ENCODE data around the gene CDC37L1. TPM values are rescaled to one million over a fixed set of nuclear protein-coding genes. Genes with fewer than 3 reads are reported as not detected.

Gene CDC37L1
- polyA plus RNA-seq, 1 experiment = 13.4 TPM

GRCh38 chr9:4714266-4715016, 35.1 kb downstream of the CDC37L1 start:
- POLR2A ChIA-PET = interaction anchor here (0.6 kb wide), 1 partner anchor 21 kb away, joined by 3 read pairs; no protein-coding TSS in a partner anchor
- H3K27me3 ChIP-seq (ENCODE audit: control insufficient read depth, insufficient read depth, low read length) = no peaks in the 10 kb centered on the region
- CTCF ChIA-PET = interaction anchor here (0.6 kb wide), 1 partner anchor 22 kb away, joined by 3 read pairs; no protein-coding TSS in a partner anchor

DNA sequence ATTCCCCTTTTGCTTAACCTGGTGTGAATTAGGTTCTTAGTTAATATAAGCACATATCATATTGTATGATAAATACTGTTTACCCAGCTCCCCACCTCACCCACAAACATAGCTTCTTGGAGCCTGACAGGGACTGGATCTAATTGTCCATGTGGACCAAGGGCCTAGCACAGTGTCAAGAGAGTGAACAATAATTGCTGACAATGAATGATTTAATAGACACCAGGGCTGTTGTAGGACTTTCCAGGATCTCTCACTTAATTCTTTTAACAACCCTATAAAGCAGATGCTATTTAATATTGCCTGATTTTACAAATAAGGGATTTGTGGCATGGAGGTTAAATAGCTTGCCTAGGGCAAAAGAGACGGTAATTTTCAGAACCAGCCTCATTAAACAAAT, 36.8 kb downstream of the CDC37L1 start:
- H3K4me3 ChIP-seq (ENCODE audit: low read depth, low read length) = no peak overlapping the region
- no peaks in the 10 kb centered on the region for H3K9me3 ChIP-seq (ENCODE audit: control insufficient read depth, insufficient read depth, low read length)
- CTCF ChIA-PET = no interaction called here
- no peak for DNase-seq (ENCODE audit: low read depth, low spot score)
- no peak for TF ChIP-seq CTCF (IDR thresholded peaks at IDR 0.05; ENCODE audit: low read depth, low read length)
- no peak overlapping the region for H3K27ac ChIP-seq (ENCODE audit: low read depth, low read length)
- POLR2A ChIA-PET = interaction anchor here (0.5 kb wide), 1 partner anchor 38 kb away, joined by 4 read pairs; no protein-coding TSS in a partner anchor
- no peaks in the 10 kb centered on the region for H3K27me3 ChIP-seq (ENCODE audit: control insufficient read depth, insufficient read depth, low read length)

More at GRCh38 chr9:4714266-4715016, 35.1 kb downstream of the CDC37L1 start:
- Histone ChIP-seq H3K4me3 (ENCODE audit: low read depth, low read length) (no peak overlapping the region), H3K27ac (ENCODE audit: low read depth, low read length) (no peak overlapping the region), H3K9me3 (ENCODE audit: control insufficient read depth, insufficient read depth, low read length) (no peaks in the 10 kb centered on the region)
- no peak for TF ChIP-seq CTCF (IDR thresholded peaks at IDR 0.05; ENCODE audit: low read depth, low read length)
- DNase-seq (ENCODE audit: low read depth, low spot score) = peak; percentile 11

DNA sequence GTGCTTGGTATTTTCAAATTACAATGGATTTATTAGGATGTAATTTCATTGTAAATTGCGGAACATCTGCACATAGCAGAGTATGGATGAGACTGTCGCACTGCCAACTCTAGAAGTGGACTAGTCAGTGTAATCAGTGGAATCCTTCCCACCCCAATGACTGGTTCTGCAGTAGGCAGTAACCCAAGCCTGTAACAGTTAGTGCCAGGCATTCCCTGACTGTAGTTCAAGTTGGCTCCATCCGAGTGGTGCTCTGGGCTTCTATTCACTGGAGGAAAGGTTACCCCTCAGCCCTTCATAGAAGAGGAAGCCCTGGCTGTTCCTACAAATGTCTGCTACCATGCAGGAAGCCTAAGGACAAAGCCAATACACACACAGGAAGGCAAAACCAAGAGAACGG, 38.4 kb downstream of the CDC37L1 start:
- no peaks in the 10 kb centered on the region for H3K9me3 ChIP-seq (ENCODE audit: control insufficient read depth, insufficient read depth, low read length)
- DNase-seq (ENCODE audit: low read depth, low spot score) = no peak
- H3K27ac ChIP-seq (ENCODE audit: low read depth, low read length) = no peak overlapping the region
- CTCF ChIA-PET = no interaction called here
- no peaks in the 10 kb centered on the region for H3K27me3 ChIP-seq (ENCODE audit: control insufficient read depth, insufficient read depth, low read length)
- POLR2A ChIA-PET = no interaction called here
- no peak for TF ChIP-seq CTCF (IDR thresholded peaks at IDR 0.05; ENCODE audit: low read depth, low read length)
- H3K4me3 ChIP-seq (ENCODE audit: low read depth, low read length) = no peak overlapping the region

DNA sequence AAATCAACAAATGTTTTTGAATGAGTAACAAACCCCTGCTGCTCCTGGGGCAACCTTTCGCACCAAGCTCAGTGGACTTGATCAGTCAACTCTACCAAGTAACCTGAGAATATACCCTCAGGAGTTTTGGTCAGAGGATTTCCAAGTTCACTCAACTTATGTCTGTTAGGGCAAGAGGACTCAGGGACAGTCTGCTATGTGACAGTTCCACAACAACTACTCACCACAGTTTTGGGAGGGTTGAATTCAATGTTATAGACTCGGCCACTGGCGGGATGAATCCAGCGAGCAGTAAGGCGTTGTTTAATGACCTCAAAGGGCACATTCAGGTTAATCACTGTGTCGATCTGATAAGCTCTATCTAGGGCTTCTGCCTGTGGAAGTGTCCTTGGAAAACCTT, 39.5 kb downstream of the CDC37L1 start:
- TF ChIP-seq CTCF (IDR thresholded peaks at IDR 0.05; ENCODE audit: low read depth, low read length) = no peak
- H3K27me3 ChIP-seq (ENCODE audit: control insufficient read depth, insufficient read depth, low read length) = no peaks in the 10 kb centered on the region
- ChIA-PET CTCF (no interaction called here), POLR2A (no interaction called here)
- DNase-seq (ENCODE audit: low read depth, low spot score) = no peak
- H3K4me3 ChIP-seq (ENCODE audit: low read depth, low read length) = no peak overlapping the region
- H3K9me3 ChIP-seq (ENCODE audit: control insufficient read depth, insufficient read depth, low read length) = no peaks in the 10 kb centered on the region
- no peak overlapping the region for H3K27ac ChIP-seq (ENCODE audit: low read depth, low read length)

DNA sequence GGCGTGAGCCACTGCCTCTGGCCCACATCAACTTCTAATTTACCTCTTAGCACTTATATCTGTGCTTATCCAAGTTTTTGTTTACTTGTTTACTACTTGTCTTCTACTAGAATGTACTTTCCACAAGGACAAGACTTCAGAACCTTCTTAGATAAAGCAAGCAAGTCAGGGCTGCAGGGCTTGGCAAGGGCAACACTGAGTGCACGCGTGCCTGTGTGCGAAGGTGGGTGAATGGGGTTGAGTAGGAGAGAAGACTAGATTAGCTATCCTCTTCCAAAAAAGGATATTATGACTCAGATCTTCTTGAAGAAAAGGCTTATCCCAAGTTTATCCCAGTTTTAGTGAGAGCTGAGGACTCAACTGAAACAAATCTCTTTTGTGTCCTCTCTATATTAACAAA, 42.4 kb downstream of the CDC37L1 start:
- Histone ChIP-seq H3K9me3 (ENCODE audit: control insufficient read depth, insufficient read depth, low read length) (no peaks in the 10 kb centered on the region), H3K4me3 (ENCODE audit: low read depth, low read length) (no peak overlapping the region), H3K27me3 (ENCODE audit: control insufficient read depth, insufficient read depth, low read length) (no peaks in the 10 kb centered on the region), H3K27ac (ENCODE audit: low read depth, low read length) (no peak overlapping the region)
- no peak for DNase-seq (ENCODE audit: low read depth, low spot score)
- ChIA-PET CTCF (no interaction called here), POLR2A (no interaction called here)
- no peak for TF ChIP-seq CTCF (IDR thresholded peaks at IDR 0.05; ENCODE audit: low read depth, low read length)

All from AG04450 (cell line).